Hypothalamus (tissue), 51 donors: ENCODE data around the gene SAMHD1.
"Not testable (repeated sequence)": the region's sequence is repeated elsewhere in the genome, so short reads cannot be mapped to it uniquely, and the experiment has no call there.

Source experiments
- DNase-seq, 51 donors: peaks; one replicate each; lab custom pipeline; 2025; lab: John Stamatoyannopoulos, UW

The SAMHD1 gene

DNA sequence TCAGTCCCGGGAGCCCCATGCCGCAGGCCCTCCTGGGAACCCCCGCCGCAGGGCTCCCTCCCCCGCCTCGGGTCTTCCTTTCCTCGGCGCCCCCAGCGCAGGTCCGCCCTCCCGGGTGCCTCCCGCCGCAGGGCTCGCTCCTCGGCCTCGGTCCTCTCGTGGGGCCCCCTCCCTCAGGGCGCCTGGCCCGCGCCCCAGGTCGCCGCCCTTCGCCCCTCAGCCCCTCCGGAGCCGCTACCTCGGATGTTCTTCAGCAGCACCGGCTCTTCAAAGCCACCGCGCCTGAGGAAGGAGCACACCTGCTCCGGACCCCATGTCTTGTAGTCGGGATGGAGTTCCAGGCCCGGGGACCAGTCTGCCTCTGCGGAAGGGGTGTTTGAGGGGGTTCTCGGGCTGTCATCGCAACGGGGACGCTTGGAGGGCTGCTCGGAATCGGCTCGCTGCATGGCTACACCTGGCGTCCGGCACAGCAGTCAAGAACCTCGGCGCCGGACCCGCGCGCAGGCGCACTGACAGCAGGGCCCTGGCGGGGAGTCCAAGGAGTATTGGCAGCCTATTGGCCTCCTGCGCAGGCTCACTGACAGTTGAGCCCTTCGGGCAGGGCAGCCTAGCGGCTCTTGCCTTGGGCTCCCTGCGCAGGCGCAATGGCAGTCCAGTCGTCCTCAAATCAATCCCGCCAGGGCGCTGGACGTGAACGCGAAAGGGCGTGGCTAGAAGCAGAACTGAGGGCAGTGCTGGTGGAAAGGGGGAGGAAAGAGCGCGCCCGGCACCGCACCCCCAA, at the start of gene SAMHD1:
SAMHD1 (minus strand) TSS at position 511 of the 781 bp plus-strand sequence; CDS start at position 446, 65 bp downstream.
- DNase-seq: peak; percentile 47 to 98 (median 94)

DNA sequence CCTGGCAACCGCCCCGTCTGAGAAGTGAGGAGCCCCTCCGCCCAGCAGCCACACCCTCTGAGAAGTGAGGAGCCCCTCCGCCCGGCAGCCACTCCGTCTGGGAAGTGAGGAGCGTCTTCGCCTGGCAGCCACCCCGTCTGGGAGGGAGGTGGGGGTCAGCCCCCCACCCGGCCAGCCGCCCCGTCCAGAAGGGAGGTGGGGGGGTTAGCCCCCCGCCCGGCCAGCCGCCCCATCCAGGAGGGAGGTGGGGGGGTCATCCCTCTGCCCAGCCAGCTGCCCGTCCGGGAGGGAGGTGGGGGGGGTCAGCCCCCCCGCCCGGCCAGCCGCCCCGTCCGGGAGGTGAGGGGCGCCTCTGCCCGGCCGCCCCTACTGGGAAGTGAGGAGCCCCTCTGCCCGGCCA, 48.7 kb upstream of the SAMHD1 start:
- DNase-seq: not testable (repeated sequence)

DNA sequence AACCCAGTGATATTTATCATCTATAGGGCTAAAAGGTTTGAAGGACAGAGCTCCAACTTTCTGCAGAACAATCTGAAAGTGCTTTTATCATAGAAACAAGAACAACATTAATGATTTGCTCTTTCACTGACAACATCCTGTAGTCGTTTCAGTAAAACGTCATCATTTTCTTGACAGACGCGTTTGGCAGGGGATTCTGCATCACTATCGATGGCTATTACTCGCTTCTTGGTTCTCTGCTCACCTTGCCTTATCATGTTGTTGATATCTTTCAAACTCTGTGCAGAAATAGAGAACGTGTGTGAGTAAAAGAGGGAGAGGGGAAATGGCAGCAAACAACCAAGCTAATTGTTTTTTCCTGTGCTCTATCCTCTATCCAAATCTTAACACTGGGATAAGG, 47.1 kb upstream of the SAMHD1 start:
- DNase-seq: no peak

DNA sequence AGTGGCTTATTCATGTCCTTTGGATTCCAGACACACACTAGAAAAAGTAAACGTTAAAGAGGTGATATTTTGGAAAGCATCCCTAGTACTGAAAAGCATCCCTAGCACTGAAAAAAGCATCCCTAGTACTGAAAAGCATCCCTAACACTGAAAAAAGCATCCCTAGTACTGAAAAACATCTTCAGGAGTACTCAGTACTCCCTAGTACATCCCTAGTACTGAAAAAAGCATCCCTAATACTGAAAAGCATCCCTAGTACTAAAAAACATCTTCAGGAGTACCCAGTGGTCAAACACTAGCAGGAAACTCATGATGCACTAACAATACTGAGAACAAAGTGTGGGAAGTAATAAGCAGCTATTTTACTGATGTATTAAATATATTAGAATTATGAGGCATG, 45.6 kb upstream of the SAMHD1 start:
- no peak for DNase-seq

DNA sequence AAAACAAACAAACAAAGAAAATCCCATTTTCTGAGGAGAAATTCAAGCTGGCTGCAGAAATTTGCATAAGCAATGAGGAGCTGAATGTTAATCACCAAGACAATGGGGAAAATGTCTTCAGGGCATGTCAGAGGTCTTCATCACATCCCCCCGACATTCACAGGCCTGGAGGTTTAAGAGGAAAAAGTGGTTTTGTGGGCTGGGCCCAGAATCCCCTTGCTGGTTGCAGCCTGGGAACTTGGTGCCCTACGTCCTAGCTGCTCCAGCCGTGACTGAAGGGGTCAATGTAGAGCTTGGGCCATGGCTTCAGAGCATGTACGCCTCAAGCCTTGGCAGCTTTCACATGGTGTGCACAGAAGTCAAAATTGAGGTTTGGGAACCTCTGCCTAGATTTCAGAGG, 42.7 kb upstream of the SAMHD1 start:
- not testable (repeated sequence) for DNase-seq

DNA sequence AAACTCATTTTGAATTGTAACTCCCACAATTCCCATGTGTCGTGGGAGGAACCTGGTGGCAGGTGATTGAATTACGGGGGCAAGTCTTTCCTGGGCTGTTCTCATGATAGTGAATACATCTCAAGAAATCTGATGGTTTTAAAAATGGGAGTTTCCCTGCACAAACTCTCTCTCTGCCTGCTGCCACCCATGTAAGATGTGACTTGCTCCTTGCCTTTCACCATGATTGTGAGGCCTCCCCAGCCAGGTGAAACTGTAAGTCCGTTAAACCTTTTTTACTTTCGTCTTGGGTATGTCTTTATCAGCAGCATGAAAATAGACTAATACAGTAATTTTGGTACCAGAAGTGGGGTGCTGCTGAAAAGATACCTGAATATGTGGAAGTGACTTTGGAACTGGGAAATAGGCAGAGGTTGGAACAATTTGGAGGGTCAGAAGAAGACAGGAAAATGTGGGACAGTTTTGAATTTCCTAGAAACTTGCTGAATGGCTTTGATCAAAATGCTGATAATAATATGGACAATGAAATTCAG, 41.4 kb upstream of the SAMHD1 start:
- no peak for DNase-seq

DNA sequence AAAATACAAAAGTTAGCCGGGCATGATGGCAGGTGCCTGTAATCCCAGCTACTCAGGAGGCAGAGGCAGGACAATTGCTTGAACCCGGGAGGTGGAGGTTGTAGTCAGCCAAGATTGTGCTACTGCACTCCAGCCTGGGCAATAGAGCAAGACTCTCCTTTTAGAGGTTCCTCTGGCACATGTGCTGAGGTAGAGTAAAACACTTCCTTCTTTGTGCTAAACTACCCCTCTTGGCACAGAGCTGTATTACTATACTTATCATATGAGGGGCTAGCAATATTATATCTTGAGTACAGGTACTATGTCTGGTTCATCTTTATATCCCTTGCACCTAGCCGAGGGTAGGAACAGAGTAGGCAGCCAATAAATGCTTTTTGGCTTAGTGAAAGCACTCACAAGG, 40.2 kb upstream of the SAMHD1 start:
- DNase-seq: no peak

DNA sequence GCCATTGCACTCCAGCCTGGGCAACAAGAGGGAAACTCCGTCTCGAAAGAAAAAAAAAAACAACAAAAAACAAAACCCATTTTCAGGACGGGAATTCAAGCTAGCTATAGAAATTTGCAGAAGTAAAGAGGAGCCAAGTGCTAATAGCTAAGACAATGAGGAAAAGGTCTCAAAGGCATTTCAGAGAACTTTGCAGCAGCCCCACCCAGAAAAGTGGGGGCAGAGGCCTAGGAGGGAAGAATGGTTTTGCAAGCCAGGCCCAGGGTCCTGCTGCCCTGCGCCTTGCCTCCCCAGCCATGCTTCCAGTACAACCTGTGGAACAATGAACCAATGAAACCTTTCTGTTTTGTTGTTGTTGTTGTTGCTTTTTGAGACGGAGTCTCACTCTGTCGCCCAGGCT, 38.3 kb upstream of the SAMHD1 start:
- no peak for DNase-seq

DNA sequence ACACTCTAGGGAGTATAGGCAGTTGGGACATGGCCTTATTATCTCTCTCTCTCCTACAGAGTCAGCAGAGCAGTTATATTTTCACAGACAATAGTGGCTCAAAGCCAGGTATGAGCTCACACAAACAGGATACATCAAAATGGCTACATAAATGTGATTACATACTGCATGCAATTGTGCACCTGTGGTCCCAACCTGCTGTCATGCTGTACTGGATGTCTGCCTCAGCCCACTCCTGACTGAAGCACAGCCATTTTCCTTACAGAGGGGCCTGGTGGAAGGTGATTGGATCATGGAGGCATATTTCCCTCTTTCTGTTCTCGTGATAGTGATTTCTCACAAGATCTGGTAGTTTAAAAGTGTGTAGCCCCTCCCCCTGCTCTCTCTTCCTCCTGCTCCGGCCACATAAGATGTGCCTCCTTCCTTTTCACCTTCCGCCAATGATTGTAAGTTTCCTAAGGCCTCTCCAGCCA, 37.0 kb upstream of the SAMHD1 start:
- no peak for DNase-seq

DNA sequence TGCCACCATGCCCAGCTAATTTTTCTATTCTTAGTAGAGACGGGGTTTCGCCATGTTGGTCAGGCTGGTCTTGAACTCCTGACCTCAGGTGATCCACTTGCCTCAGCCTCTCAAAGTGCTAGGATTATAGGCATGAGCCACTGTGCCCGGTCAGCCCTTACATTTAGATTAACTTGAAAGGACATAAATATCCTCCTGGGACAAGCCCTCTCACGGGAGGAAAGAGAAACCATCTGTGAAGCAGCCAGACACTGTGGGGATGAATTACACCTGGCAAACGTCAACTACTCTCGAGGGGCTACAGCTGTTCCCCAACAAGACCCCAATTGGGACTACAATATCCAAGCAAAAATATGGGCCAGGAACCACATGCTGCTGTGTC, 32.7 kb upstream of the SAMHD1 start:
- no peak for DNase-seq

DNA sequence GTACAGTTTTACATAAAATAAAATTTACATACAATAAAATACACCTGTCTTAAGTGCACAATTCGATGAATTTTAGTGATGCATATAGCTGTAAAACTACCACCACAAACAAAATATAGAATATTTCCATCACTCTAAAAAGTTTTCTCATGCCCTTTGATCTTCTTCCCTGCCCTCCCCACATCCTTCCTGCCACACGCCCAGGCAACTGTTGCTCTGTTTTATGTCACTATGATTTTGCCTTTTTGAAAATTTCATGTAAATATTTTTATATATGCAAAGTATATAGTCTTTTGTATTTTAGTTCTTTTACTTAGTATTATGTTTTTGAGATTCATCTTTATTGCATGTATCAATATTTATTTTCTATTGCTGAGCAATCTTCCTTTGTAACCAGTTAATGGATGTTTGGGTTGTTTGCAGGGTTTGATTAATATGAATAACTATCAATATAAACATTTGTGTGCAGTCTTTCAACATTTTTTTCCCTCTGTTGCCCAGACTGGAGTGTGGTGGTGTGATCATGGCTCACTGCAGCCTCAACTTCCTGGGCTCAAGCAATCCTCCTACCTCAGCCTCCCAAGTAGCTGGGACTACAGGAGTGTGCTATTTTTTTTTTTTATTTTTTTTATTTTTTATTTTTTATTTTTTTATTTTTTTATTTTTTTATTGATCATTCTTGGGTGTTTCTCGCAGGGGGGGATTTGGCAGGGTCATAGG, 23.8 kb upstream of the SAMHD1 start:
- no peak for DNase-seq

DNA sequence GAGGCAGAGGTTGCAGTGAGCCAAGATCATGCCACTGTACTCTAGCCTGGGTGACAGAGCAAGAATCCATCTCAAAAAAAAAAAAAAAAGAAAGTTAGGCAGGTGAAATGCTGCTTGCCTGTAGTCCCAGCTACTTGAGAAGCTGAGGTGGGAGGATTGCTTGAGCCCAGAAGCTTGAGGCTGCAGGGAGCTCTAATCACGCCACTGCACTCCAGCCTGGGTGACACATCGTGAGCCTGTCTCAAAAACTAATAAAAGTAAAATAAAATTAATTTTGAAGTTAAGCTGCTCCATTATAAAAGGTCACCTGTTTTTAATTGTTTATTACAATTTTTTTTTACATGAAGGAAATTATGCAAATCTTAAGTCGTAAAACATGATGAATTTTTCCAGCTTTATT, 23.2 kb upstream of the SAMHD1 start:
- no peak for DNase-seq

DNA sequence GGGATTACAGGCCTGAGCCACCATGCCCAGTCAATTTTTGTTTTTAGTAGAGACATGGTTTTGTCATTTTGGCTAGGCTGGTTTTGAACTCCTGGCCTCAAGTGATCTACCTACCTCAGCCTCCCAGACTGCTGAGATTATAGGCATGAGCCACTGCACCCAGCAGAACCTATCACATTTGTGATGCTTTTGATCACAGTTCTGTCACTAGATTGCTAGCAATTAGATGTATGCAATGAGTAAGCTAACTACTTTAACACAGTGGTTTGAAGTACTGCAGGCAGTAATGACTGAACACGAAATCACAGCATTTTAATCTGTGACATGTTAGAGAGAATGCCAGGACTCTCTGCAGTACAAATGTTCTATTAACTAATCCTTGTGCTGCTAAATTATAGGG, 19.6 kb upstream of the SAMHD1 start:
- no peak for DNase-seq

DNA sequence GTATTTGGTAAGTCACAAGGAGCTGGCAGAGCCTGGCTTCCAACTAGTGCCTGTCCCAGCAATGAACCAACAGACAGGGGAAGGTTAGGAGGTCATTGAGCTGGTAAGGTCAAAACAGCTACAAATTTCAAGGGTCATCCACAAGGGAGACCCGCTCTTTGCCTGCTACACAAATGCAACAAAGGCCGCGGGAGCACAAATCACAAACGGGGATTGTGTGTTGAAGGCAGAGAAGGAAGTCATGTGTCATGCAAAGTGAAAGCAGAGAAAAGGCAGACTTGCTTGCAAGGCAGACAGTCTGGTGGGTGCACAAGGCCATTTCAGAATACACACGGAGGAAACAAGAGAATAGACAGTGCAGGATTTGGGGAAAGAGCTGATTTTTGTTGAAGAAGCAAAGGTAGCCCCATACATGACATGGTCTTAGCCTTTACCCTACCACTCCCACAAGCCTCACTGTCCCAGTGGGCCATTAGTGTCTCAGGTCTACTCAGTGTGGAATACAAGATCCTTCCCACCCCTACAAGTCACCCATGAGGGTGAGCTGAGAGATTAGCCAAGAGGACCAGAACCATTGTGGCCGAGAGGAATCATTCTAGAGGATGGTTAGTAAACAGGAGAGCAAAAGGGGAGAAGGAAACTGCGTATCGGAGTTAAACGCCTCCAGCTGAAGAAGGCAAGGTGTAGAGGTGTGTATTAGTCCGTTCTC, 18.1 kb upstream of the SAMHD1 start:
- no peak for DNase-seq

DNA sequence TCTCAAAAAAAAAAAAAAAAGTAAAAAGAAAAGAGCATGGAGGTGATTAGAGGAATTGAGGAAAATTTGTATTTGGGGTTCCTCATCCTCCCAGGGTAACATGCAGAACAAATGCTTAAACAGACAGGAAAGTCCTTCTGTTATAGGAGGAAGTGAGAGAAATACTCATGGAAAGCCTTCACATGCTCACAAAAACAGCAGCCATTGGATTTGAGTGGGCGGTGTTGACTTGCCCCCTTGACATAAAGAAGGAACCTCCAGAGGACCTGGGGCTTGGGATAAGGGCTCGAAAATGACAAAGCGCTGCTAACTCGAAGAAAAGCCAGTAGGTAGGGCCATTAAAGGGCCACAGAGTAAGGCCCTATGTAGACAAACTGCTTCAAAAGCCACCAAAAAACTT, 17.5 kb upstream of the SAMHD1 start:
- DNase-seq: no peak

DNA sequence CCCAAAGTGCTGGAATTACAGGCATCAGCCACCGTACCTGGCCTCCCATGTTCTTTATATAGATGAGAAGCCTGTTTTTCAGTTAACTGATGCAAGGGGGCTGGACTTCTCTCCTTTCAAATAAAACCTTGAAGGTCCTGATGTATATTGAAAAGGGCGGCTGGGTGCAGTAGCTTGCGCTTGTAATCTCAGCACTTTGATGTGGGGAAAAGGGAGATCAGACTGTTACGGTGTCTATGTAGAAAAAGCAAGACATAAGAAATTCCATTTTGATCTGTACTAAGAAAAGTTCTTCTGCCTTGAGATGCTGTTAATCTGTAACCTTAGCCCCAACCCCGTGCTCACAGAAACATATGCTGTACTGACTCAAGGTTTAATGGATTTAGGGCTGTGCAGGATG, 16.1 kb upstream of the SAMHD1 start:
- DNase-seq: no peak

DNA sequence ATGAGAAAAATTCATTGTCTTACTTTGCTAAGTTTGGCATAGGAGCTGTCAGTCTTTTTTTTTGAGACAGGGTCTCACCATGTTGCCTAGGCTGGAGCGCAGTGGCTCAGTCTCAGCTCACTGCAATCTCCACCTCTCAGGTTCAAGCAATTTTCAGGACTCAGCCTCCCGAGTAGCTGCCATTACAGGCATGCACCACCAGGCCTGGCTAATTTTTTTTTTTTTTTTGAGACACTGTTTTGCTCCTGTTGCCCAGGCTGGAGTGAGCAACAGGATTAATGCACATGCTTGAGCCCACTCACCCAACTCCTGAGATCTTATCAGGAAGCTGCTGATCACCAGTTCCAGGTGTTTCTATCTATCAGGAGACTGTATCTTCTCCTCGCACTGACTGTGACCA, 15.5 kb upstream of the SAMHD1 start:
- DNase-seq: not testable (repeated sequence)

DNA sequence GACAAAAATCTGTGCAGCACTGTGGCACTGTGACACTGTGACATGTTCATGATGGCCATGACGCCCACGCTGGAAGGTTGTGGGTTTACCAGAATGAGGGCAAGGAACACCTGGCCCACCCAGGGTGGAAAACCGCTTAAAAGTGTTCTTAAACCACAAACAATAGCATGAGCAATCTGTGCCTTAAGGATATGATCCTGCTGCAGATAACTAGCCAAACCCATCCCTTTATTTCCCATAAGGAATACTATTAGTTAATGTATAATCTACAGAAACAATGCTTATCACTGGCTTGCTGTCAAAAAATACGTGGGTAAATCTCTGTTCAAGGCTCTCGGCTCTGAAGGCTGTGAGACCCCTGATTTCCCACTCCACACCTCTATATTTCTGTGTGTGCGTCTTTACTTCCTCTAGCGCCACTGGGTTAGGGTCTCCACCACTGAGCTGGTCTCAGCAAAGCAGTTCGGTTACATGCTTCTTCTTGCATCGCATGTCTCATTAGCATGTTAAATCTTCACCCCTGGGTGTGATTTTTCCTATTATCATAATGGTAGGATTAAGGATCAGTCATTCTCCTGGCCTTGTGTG, 10.9 kb upstream of the SAMHD1 start:
- DNase-seq: not testable (repeated sequence)

DNA sequence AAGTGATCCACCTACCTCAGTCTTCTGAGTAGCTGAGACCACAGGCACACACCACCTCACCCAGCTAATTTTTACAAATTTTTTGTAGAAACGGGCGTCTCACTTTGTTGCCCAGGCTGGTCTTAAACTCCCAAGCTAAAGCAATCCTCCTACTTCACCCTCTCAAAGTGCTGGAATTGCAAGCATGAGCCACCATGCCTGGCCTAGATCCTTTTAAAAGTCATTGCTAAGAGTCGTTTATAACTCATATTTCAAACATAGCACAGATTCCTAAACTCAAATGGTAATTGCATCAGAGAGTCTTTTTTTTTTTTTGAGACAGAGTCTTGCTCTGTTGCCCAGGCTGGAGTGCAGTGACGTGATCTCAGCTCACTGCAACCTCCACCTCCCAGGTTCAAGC, 7.7 kb upstream of the SAMHD1 start:
- DNase-seq: no peak

DNA sequence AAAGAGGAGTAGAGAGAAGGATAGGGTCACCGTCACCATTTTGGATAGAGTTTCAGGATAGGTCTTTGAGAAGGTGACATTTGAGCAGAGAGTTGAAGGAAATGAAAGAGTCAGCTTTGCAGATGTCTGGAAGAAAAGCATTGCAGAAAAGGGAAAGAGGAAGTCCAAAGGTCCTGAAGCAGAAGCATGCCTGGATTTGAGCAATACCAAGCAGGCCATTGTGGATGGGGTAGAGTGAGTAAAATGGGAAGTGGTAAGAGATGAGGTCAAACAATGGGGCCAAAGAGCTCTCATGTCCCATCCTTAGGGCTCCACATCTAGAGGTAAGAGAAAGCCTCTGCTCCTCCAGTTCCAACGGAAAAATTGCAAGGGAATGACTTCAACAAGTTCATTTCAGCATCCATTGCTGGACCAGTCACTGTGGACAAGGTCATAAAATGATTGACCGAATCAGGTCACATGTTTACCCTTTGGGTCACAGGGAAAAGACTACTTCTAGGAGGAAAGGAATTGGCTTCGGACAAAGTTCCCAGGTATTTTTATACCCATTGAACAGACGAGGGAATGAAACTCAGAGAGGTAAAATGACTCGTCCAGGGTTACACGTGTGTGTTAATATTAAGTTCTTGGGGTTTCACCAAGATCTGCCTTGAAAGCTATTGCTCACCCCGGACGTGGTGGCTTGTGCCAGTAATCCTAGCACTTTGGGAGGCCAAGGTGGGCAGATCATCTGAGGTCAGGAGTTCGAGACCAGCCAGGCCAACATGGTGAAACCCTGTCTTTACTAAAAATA, 6.6 kb upstream of the SAMHD1 start:
- peak in 3 of 51 donors; percentile 1 to 28 (median 10) for DNase-seq
